ENCODE data around the gene SCAMP2. TPM values are rescaled to one million over a fixed set of nuclear protein-coding genes. Genes with fewer than 3 reads are reported as not detected.

Gene SCAMP2
- total RNA-seq, 1 donor from 2014 or later: 115 TPM

- no peak for DNase-seq
- no peak for TF ChIP-seq CTCF (IDR thresholded peaks at IDR 0.05)
- H3K27me3 ChIP-seq: peaks cover 25% of the 10 kb centered on the region
These were observed 42.3 kb downstream of the SCAMP2 start for GRCh38 chr15:74830868-74831267.

GRCh38 chr15:74829991-74830390 lies 43.2 kb downstream of the SCAMP2 start:
- no peak for ATAC-seq
- intact Hi-C loops (cut with DNase I): no loop called here
- H3K27me3 ChIP-seq: peaks cover 25% of the 10 kb centered on the region

More at GRCh38 chr15:74830868-74831267, 42.3 kb downstream of the SCAMP2 start:
- Histone ChIP-seq H3K4me3 (no peak overlapping the region), H3K4me1 (no peaks in the 10 kb centered on the region), H3K9me3 (no peaks in the 10 kb centered on the region), H3K36me3 (no peaks in the 10 kb centered on the region), H3K27ac (no peak overlapping the region)
- ATAC-seq: no peak
- intact Hi-C loops (cut with DNase I): no loop called here

GRCh38 chr15:74829486-74829885 lies 43.7 kb downstream of the SCAMP2 start:
- intact Hi-C loops (cut with DNase I): no loop called here
- TF ChIP-seq CTCF (IDR thresholded peaks at IDR 0.05): no peak
- no peaks in the 10 kb centered on the region for H3K9me3 ChIP-seq
- no peak overlapping the region for H3K4me3 ChIP-seq
- H3K27ac ChIP-seq: no peak overlapping the region
- H3K36me3 ChIP-seq: no peaks in the 10 kb centered on the region
- DNase-seq (no peak), ATAC-seq (no peak)
- peaks cover 25% of the 10 kb centered on the region for H3K27me3 ChIP-seq
- H3K4me1 ChIP-seq: no peaks in the 10 kb centered on the region

More at GRCh38 chr15:74829991-74830390, 43.2 kb downstream of the SCAMP2 start:
- no peak for DNase-seq
- no peak overlapping the region for H3K27ac ChIP-seq
- H3K4me3 ChIP-seq: no peak overlapping the region
- no peaks in the 10 kb centered on the region for H3K9me3 ChIP-seq
- TF ChIP-seq CTCF (IDR thresholded peaks at IDR 0.05): no peak
- no peaks in the 10 kb centered on the region for H3K4me1 ChIP-seq
- no peaks in the 10 kb centered on the region for H3K36me3 ChIP-seq

GRCh38 chr15:74828835-74829234 lies 44.3 kb downstream of the SCAMP2 start:
- ATAC-seq (no peak), DNase-seq (no peak)
- Histone ChIP-seq H3K27me3 (peaks cover 25% of the 10 kb centered on the region), H3K4me3 (no peak overlapping the region), H3K36me3 (no peaks in the 10 kb centered on the region), H3K9me3 (no peaks in the 10 kb centered on the region), H3K27ac (no peak overlapping the region), H3K4me1 (no peaks in the 10 kb centered on the region)
- intact Hi-C loops (cut with DNase I): no loop called here
- TF ChIP-seq CTCF (IDR thresholded peaks at IDR 0.05): no peak

- H3K4me3 ChIP-seq: no peak overlapping the region
- intact Hi-C loops (cut with DNase I): no loop called here
- no peak for TF ChIP-seq CTCF (IDR thresholded peaks at IDR 0.05)
- no peaks in the 10 kb centered on the region for H3K9me3 ChIP-seq
- ATAC-seq (no peak), DNase-seq (no peak)
- no peaks in the 10 kb centered on the region for H3K4me1 ChIP-seq
- H3K36me3 ChIP-seq: no peaks in the 10 kb centered on the region
- peaks cover 25% of the 10 kb centered on the region for H3K27me3 ChIP-seq
- no peak overlapping the region for H3K27ac ChIP-seq
These were observed 45.6 kb downstream of the SCAMP2 start for GRCh38 chr15:74827614-74828013.

- TF ChIP-seq CTCF (IDR thresholded peaks at IDR 0.05): no peak
- H3K27ac ChIP-seq: no peak overlapping the region
- H3K9me3 ChIP-seq: no peaks in the 10 kb centered on the region
- no peak overlapping the region for H3K4me3 ChIP-seq
- no peaks in the 10 kb centered on the region for H3K4me1 ChIP-seq
- ATAC-seq (no peak), DNase-seq (no peak)
- H3K36me3 ChIP-seq: no peaks in the 10 kb centered on the region
- peaks cover 25% of the 10 kb centered on the region for H3K27me3 ChIP-seq
- intact Hi-C loops (cut with DNase I): no loop called here
These were observed 46.2 kb downstream of the SCAMP2 start for GRCh38 chr15:74826921-74827320.

Measured in upper lobe of right lung (tissue), 1 donor.